Gastrocnemius medialis (tissue), 4 donors: ENCODE measurements around the gene SLC2A5. TPM values are rescaled to one million over a fixed set of nuclear protein-coding genes. Genes with fewer than 3 reads are reported as not detected.

ENCODE experiments used
- ATAC-seq, 2 donors: fragments of 150-250 bp; one replicate each; pipeline ENCODE4 v1.9.1; 2016
- DNase-seq, 2 donors: peaks; one replicate each; pipeline ENCODE4 v3.0.0-alpha.2; 2019
- H3K27ac ChIP-seq, 4 donors: fragments of 200-600 bp; sonication (generic); 1 replicate in 1 of 4; 2 replicates in 3 of 4; pipeline ENCODE4 v1.5.1; 2016 to 2018; ENCODE audit warnings: mild to moderate bottlenecking in 2 of 4, moderate library complexity in 1 of 4
- H3K27me3 ChIP-seq, 3 donors: fragments of 200-600 bp; sonication (generic) in 2 of 3; 1 replicate in 1 of 3; 2 replicates in 2 of 3; pipeline versions ENCODE4 v1.5.1 to v1.6.0; 2016 to 2019; ENCODE audit warnings: mild to moderate bottlenecking in 1 of 3, moderate library complexity in 1 of 3
- H3K36me3 ChIP-seq, 2 donors: fragments of 200-600 bp; sonication (generic) in 1 of 2; one replicate each; pipeline ENCODE4 v1.5.1; 2017 to 2018
- H3K4me1 ChIP-seq, 2 donors: fragments of 200-600 bp; sonication (generic) in 1 of 2; one replicate each; pipeline ENCODE4 v1.5.1; 2016 to 2017; ENCODE audit warnings: mild to moderate bottlenecking in 2 of 2
- H3K4me3 ChIP-seq, 4 donors: fragments of 200-600 bp; sonication (generic) in 3 of 4; 1 replicate in 1 of 4; 2 replicates in 3 of 4; pipeline ENCODE4 v1.5.1; 2016 to 2019; ENCODE audit warnings: mild to moderate bottlenecking in 2 of 4
- H3K9me3 ChIP-seq, 3 donors: fragments of 200-600 bp; sonication (generic) in 2 of 3; 1 replicate in 1 of 3; 2 replicates in 2 of 3; pipeline ENCODE4 v1.5.1; 2016 to 2019
- POLR2A ChIP-seq, 2 donors: fragments of 450-650 bp; IDR thresholded peaks; one replicate each; pipeline ENCODE4 v1.6.1; 2017; ENCODE audit warnings: antibody characterized with exemption in 2 of 2, mild to moderate bottlenecking in 2 of 2, moderate library complexity in 2 of 2
- in situ Hi-C, 4 donors: fragments of 200-750 bp; cut with MboI; loops; one replicate each; pipeline versions ENCODE4 v1.15.0 to v1.8.0; 2017; ENCODE audit warnings: low sequenced_read_pairs in 4 of 4
- intact Hi-C: fragments of 100-400 bp; cut with DNase I; formaldehyde crosslinking; loops from one replicate; pipeline ENCODE4 v1.15.1; 2023; ENCODE audit warnings: low total_unique reads
- total RNA-seq, 4 donors: library from RNA; depleted of rRNA; stranded (reverse); fragments of >200 nt; gene quantifications; one replicate each; pipeline versions ENCODE4 v1.1.0 to v1.2.3, GENCODE V29; 2016
- TF ChIP-seq, protein P1 (sequence below), 5 experiments: fragments of 450-650 bp in 3 of 5; fragments of 200-600 bp in 2 of 5; sonication (generic) in 2 of 5; IDR thresholded peaks in 4 of 5; conservative IDR thresholded peaks in 1 of 5; 1 replicate in 4 of 5; 2 replicates in 1 of 5; pipeline ENCODE4 v1.5.1; 2016 to 2019; ENCODE audit warnings: antibody characterized with exemption in 5 of 5, mild to moderate bottlenecking in 3 of 5, moderate library complexity in 3 of 5

SLC2A5 gene
- total RNA-seq, 4 donors from 2014 or later = 11.2 to 34.5 (median 22.8) TPM

GRCh38 chr1:9014475-9015375 lies 54.7 kb downstream of the SLC2A5 start:
- DNase-seq = no peak
- in situ Hi-C loops = loop anchor here in 1 of 4 donors (10.0 kb wide), 1 partner anchor 90 kb away; no protein-coding TSS in a partner anchor
- no peaks in the 10 kb centered on the region for H3K9me3 ChIP-seq
- H3K4me3 ChIP-seq = no peak overlapping the region
- no peaks in the 10 kb centered on the region for H3K36me3 ChIP-seq
- H3K27me3 ChIP-seq = no peaks in the 10 kb centered on the region
- no peaks in the 10 kb centered on the region for H3K4me1 ChIP-seq
- no peak overlapping the region for H3K27ac ChIP-seq
- TF ChIP-seq POLR2A (IDR thresholded peaks at IDR 0.05) = no peak
- TF ChIP-seq, protein P1, sequence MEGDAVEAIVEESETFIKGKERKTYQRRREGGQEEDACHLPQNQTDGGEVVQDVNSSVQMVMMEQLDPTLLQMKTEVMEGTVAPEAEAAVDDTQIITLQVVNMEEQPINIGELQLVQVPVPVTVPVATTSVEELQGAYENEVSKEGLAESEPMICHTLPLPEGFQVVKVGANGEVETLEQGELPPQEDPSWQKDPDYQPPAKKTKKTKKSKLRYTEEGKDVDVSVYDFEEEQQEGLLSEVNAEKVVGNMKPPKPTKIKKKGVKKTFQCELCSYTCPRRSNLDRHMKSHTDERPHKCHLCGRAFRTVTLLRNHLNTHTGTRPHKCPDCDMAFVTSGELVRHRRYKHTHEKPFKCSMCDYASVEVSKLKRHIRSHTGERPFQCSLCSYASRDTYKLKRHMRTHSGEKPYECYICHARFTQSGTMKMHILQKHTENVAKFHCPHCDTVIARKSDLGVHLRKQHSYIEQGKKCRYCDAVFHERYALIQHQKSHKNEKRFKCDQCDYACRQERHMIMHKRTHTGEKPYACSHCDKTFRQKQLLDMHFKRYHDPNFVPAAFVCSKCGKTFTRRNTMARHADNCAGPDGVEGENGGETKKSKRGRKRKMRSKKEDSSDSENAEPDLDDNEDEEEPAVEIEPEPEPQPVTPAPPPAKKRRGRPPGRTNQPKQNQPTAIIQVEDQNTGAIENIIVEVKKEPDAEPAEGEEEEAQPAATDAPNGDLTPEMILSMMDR (IDR thresholded peaks at IDR 0.05 in 4 of 5, conservative IDR thresholded peaks at IDR 0.05 in 1 of 5) = no peak
- intact Hi-C loops = loop anchor here (5.0 kb wide), 1 partner anchor 88 kb away; no protein-coding TSS in a partner anchor
- ATAC-seq = no peak

GRCh38 chr1:9013819-9014218 lies 55.6 kb downstream of the SLC2A5 start:
- H3K36me3 ChIP-seq = no peaks in the 10 kb centered on the region
- TF ChIP-seq POLR2A (IDR thresholded peaks at IDR 0.05) = no peak
- TF ChIP-seq, protein P1 (IDR thresholded peaks at IDR 0.05 in 4 of 5, conservative IDR thresholded peaks at IDR 0.05 in 1 of 5) = no peak
- no peak overlapping the region for H3K4me3 ChIP-seq
- H3K27me3 ChIP-seq = no peaks in the 10 kb centered on the region
- ATAC-seq (no peak), DNase-seq (no peak)
- no peaks in the 10 kb centered on the region for H3K4me1 ChIP-seq
- no peak overlapping the region for H3K27ac ChIP-seq
- no peaks in the 10 kb centered on the region for H3K9me3 ChIP-seq
- in situ Hi-C loops = loop anchor here in 1 of 4 donors (10.0 kb wide), 1 partner anchor 91 kb away; no protein-coding TSS in a partner anchor
- intact Hi-C loops = loop anchor here (5.0 kb wide), 1 partner anchor 88 kb away; no protein-coding TSS in a partner anchor

DNA sequence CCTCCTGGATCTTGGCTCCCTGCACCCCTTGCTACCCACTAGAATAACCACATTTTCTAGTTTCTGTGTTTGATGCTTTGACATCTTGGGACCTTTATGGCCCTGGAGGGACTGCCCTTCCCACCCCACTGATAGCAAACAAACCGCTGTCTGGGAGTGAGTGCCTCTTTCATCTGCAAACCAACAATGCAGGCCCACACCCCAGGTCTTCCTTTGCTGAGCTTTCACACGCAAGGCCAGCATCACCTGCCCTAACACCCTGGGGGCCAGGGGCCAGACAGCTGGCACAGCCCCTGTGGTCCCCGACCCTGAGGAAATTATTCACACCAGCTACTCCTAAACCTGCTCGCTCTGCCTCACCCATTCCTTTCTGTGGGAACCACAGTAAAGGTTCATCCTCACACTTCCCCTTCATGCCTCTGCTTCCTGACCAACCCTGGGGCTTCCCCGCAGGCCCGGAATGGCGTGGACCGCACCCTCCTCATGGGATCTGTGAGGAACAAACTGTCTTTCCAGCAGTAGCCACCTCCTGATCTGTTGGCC lies 58.6 kb downstream of the SLC2A5 start:
- no peaks in the 10 kb centered on the region for H3K4me1 ChIP-seq
- ATAC-seq (peak; percentile 11 to 64), DNase-seq (peak; percentile 23 to 44)
- H3K9me3 ChIP-seq = no peaks in the 10 kb centered on the region
- H3K36me3 ChIP-seq = no peaks in the 10 kb centered on the region
- intact Hi-C loops (loop anchor here (5.0 kb wide), 1 partner anchor 91 kb away; no protein-coding TSS in a partner anchor), in situ Hi-C loops (loop anchor here in 1 of 4 donors (10.0 kb wide), 1 partner anchor 94 kb away; no protein-coding TSS in a partner anchor)
- H3K4me3 ChIP-seq = no peak overlapping the region
- no peaks in the 10 kb centered on the region for H3K27me3 ChIP-seq
- TF ChIP-seq POLR2A (IDR thresholded peaks at IDR 0.05) = no peak
- TF ChIP-seq, protein P1 (IDR thresholded peaks at IDR 0.05 in 4 of 5, conservative IDR thresholded peaks at IDR 0.05 in 1 of 5) = no peak
- H3K27ac ChIP-seq = no peak overlapping the region

GRCh38 chr1:9009438-9010370 lies 59.7 kb downstream of the SLC2A5 start:
- DNase-seq (no peak), ATAC-seq (no peak)
- Histone ChIP-seq H3K4me3 (no peak overlapping the region), H3K36me3 (no peaks in the 10 kb centered on the region), H3K9me3 (no peaks in the 10 kb centered on the region), H3K27ac (no peak overlapping the region), H3K27me3 (no peaks in the 10 kb centered on the region), H3K4me1 (no peaks in the 10 kb centered on the region)
- in situ Hi-C loops = loop anchor here in 2 of 4 donors (10.0 kb wide), 1 partner anchor 95 kb away; no protein-coding TSS in a partner anchor
- intact Hi-C loops = loop anchor here (5.0 kb wide), 1 partner anchor 93 kb away; no protein-coding TSS in a partner anchor
- no peak for TF ChIP-seq POLR2A (IDR thresholded peaks at IDR 0.05)
- TF ChIP-seq, protein P1 (IDR thresholded peaks at IDR 0.05 in 4 of 5, conservative IDR thresholded peaks at IDR 0.05 in 1 of 5) = peak in 3 of 5 experiments; percentile 46 to 53 (median 47)
